GM19438 (cell line): ENCODE data around the gene GLIPR2.
A peak's percentile ranks its signal among the peaks of the same experiment; 100 is the strongest.
"Not testable (repeated sequence)": the region's sequence is repeated elsewhere in the genome, so short reads cannot be mapped to it uniquely, and the experiment has no call there.

Experiments
- ATAC-seq: cut with Tn5 transposase; IDR thresholded peaks from one replicate; pipeline ENCODE4 v1.9.1; 2021; ENCODE audit warnings: low read depth; ENCODE audit not compliant: unreplicated experiment

The GLIPR2 gene

GRCh38 chr9:36142510-36143244 lies 6.1 kb downstream of the GLIPR2 start:
- ATAC-seq = no peak

GRCh38 chr9:36143245-36143641 lies 6.7 kb downstream of the GLIPR2 start:
- ATAC-seq = no peak

GRCh38 chr9:36144309-36145232 lies 8.0 kb downstream of the GLIPR2 start:
- no peak for ATAC-seq

- no peak for ATAC-seq
Measured at GRCh38 chr9:36145970-36146369, 9.4 kb downstream of the GLIPR2 start.

DNA sequence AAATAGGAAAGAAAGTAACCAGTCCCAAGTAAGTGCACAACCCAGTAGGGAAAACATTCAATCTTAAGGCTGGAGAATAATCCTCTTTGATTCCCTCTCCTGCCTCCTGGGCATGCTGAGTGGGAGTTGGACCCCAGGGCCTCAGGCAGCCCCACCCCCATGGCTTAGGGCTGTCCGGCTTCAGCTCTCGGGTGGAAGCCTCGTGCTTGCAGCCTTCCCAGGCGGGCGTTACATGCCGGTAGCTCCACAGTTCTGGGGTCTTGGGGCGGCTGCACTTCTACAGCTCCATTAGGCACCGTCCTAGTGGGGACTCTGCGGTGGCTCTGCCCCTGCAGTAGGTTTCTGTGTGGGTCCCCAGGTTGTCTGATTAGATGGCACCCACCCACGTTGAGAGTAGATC lies 10.1 kb downstream of the GLIPR2 start:
- no peak for ATAC-seq

DNA sequence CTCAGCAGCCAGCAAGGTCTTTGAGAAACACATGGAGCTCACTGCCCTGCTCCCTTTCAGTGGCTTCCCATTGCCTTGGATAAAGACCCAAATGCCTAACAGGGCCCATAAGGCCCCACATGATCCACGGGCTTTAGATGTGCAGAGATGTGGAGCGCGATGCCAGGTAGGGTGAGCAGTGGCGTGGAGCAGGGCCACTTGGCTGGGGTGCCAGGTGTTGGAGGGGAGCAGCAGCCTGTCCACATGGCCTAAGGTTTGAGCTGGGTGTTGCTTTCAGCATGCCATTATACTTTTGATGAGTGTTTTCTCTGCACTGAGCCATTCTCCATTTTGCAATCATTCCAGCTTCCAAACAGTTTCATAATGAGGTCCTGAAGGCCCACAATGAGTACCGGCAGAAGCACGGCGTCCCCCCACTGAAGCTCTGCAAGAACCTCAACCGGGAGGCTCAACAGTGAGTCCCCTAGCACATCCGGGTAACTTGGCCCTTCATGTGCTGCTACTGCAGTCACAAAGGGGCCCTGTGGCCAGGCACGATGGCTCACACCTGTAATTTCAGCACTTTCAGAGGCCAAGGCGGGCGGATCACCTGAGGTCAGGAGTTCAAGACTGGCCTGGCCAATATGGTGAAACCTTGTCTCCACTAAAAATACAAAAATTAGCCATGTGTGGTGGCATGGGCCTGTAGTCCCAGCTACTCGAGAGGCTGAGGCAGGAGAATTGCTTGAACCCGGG lies 11.1 kb downstream of the GLIPR2 start:
- no peak for ATAC-seq

GRCh38 chr9:36148311-36149051 lies 11.9 kb downstream of the GLIPR2 start:
- ATAC-seq = no peak

- no peak for ATAC-seq
Measured at GRCh38 chr9:36149197-36149596, 12.7 kb downstream of the GLIPR2 start.

GRCh38 chr9:36150574-36151315 lies 14.2 kb downstream of the GLIPR2 start:
- no peak for ATAC-seq

DNA sequence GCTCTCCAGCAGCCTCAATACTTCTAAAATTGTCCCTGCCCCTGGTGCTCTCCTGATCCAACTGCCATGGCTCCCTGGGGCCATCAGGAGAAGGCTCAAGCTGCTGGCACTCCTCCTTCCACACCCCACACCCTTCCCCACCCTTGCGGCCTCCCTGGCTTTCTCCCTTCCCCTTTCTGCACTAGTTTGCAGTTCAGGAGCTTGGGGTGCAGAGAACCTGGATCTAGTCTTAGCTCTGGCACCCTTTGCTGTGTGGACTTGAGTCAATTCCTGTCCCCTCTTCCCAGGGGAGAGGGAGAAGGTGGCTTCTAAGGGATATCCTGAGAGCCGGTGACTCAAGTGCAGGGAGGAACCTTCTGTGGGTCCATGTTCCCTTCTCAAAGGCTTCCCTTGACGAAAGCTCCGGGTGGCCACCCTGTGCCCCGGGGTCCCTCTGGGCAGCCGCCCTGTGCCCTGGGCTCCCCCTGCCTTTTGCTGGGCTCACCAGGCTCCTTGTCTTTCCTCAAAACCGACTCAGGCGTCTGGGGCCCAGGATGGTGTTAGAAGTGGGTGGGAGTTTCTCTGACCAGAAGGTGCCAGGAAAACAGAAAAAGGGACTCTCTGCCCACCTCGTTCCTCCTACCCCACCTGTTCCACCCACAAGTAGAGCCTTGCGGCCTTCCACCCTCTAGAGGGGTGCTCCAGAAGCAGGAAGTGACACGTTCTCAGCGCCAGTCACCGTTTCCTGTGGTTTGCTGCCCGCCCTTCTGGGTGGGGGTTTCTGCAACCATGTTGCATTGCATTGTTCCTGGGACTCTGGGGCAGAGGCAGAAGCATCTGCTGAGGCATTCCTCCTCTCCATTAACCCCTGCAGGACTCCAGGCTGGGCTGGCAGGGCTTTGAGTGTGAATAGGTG lies 15.0 kb downstream of the GLIPR2 start:
- ATAC-seq = peak; percentile 92

DNA sequence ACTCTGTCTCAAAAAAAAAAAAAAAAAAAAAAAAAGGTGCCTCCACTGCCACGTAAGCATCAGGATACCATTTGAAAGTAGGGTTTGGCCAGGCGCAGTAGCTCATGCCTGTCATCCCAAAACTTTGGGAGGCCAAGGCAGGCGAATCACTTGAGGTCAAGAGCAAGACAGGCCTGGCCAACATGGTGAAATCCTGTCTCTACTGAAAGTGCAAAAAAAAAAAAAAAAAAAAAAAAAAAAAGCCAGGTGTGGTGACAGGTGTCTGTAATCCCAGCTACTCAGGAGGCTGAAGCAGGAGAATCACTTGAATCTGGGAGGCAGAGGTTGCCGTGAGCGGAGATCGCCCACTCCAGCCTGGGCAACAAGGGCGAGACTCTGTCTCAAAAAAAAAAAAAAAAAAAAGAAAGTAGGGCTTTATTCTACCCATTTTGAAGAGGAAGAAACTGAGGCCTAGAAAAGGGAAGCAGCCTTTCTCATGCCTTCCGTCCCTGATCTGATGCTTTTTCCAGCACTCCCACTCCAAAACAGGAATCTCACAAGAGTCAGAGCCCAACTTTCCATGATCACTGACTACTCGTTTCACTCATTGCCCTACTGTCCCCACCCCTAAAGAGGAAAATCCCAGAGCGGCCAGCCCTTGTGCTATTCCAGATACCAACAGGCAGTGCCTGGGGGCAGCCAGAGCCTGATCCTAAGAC lies 16.4 kb downstream of the GLIPR2 start:
- ATAC-seq = no peak

- no peak for ATAC-seq
Measured at GRCh38 chr9:36153746-36154145, 17.2 kb downstream of the GLIPR2 start.

- ATAC-seq = no peak
Measured at GRCh38 chr9:36154331-36154952, 17.9 kb downstream of the GLIPR2 start.

GRCh38 chr9:36156116-36156515 lies 19.6 kb downstream of the GLIPR2 start:
- ATAC-seq = no peak

DNA sequence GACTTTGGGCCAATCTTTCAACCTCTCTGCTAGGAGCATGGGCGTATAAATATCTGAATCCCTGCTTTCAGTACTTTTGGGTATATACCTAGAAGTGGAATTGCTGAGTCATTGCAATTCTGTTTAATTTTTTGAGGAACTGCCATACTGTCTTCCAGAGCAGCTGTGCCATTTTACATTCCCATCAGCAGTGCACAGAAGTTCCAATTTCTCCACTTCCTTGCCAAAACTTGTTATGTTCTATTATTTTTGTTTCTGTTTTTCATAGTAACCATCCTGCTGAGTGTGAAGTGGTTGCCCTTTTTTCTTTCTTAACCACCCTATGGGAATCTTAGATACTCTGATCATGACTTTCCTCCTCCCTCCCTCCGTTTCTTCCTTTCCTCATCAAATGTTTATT lies 21.6 kb downstream of the GLIPR2 start:
- no peak for ATAC-seq

GRCh38 chr9:36158917-36159316 lies 22.4 kb downstream of the GLIPR2 start:
- no peak for ATAC-seq

GRCh38 chr9:36159509-36159908 lies 23.0 kb downstream of the GLIPR2 start:
- ATAC-seq = not testable (repeated sequence)

GRCh38 chr9:36160126-36160525 lies 23.6 kb downstream of the GLIPR2 start:
- ATAC-seq = not testable (repeated sequence)
